Measurements from ENCODE around the gene RIC1.
"Not testable (repeated sequence)": the region's sequence is repeated elsewhere in the genome, so short reads cannot be mapped to it uniquely, and the experiment has no call there.

The RIC1 gene

DNA sequence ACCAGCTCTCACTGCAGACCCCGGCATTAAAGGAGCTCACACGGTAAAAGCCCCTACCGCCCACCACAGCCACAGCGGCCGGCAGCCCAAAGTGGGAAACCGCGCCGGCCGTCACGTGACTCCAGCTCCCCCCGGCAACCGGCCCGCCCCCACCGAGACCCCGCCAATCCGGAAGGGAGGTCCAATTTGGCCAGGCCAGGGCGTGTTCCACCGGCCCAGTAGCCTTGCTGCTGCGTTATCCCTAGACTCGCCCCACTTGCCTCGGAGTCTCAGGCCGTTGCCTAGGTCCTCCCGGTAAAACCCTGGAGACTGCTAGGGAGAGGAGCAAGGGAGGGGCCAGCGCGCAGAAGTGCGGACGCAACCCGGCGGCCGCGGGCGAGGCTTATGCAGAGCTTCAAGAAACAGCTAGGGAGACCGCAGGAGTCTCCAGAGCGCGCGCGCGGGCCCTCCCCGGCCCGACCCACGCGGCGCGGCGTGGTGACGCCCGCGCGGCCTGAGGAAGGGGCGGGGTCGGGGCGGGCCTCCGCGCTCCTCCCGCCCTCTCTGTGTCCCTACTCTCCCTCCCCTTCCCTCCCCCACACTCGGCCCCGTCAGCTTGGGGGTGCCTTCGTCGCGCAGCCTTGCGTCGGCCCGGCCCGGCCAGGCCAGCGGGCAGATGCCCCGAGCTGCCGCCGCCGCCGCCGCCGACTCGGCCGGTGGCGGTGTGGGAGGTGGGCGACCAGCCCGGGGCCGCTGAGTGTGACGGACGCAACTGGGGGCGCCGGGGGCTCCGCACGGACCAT, at the start of gene RIC1:
RIC1 (plus strand) TSS at position 578 of the 782 bp plus-strand sequence; CDS start at position 781, 203 bp downstream.
- Histone ChIP-seq H3K27ac (peak within 1 kb of the TSS; percentile 90), H3K36me3 (ENCODE audit: insufficient read depth) (no peaks in the 10 kb centered on the region), H3K4me3 (IDR thresholded peaks at IDR 0.05; ENCODE audit: insufficient read depth, low read depth, low read length) (peak within 1 kb of the TSS; percentile 53), H3K4me2 (peak within 1 kb of the TSS; percentile 94), H3K9ac (peak within 1 kb of the TSS; percentile 75), H3K27me3 (ENCODE audit: insufficient read depth, low read depth) (no peaks in the 10 kb centered on the region), H3K4me1 (ENCODE audit: low read depth, poor library complexity, severe bottlenecking) (peaks cover 53% of the 10 kb centered on the region), H3K79me2 (ENCODE audit: insufficient read depth, low read depth) (peaks cover 71% of the 10 kb centered on the region), H4K20me1 (ENCODE audit: insufficient read depth) (no peaks in the 10 kb centered on the region; the same call in 1 of the 2 replicates), H2AFZ (ENCODE audit: low read depth) (peak within 1 kb of the TSS; percentile 53)
- TF ChIP-seq, protein P1, sequence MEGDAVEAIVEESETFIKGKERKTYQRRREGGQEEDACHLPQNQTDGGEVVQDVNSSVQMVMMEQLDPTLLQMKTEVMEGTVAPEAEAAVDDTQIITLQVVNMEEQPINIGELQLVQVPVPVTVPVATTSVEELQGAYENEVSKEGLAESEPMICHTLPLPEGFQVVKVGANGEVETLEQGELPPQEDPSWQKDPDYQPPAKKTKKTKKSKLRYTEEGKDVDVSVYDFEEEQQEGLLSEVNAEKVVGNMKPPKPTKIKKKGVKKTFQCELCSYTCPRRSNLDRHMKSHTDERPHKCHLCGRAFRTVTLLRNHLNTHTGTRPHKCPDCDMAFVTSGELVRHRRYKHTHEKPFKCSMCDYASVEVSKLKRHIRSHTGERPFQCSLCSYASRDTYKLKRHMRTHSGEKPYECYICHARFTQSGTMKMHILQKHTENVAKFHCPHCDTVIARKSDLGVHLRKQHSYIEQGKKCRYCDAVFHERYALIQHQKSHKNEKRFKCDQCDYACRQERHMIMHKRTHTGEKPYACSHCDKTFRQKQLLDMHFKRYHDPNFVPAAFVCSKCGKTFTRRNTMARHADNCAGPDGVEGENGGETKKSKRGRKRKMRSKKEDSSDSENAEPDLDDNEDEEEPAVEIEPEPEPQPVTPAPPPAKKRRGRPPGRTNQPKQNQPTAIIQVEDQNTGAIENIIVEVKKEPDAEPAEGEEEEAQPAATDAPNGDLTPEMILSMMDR (conservative IDR thresholded peaks at IDR 0.05; ENCODE audit: low read depth, low read length), result no peak

DNA sequence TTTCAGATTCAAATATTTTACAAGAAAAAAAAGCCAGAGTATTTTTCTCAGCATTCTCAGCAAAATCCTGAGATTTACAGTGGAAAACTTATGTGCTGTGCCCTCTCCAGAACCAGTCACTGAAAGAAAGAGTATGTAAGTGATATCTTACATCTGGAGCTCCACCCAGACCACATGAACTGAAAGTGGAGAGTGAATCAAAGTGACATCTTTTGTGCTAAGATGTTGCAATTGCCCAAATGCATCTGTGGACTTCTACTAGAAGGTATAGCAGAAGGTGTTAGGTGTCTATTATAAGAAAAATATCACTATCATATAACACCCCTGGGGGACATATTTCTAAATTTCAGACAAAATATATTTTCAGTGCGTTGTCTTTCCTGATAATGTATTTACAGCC, 49.0 kb upstream of the RIC1 start:
- Histone ChIP-seq H4K20me1 (ENCODE audit: insufficient read depth) (no peaks in the 10 kb centered on the region), H3K4me2 (peak overlapping the region; percentile 19), H2AFZ (ENCODE audit: low read depth) (no peak overlapping the region), H3K9ac (no peak overlapping the region), H3K36me3 (ENCODE audit: insufficient read depth) (no peaks in the 10 kb centered on the region), H3K4me1 (ENCODE audit: low read depth, poor library complexity, severe bottlenecking) (peaks cover 43% of the 10 kb centered on the region), H3K27ac (peak overlapping the region; percentile 5; the same call in 1 of the 2 replicates), H3K4me3 (IDR thresholded peaks at IDR 0.05; ENCODE audit: insufficient read depth, low read depth, low read length) (no peak overlapping the region), H3K79me2 (ENCODE audit: insufficient read depth, low read depth) (no peaks in the 10 kb centered on the region), H3K27me3 (ENCODE audit: insufficient read depth, low read depth) (no peaks in the 10 kb centered on the region)
- TF ChIP-seq, protein P1 (conservative IDR thresholded peaks at IDR 0.05; ENCODE audit: low read depth, low read length), result no peak

- TF ChIP-seq, protein P1 (conservative IDR thresholded peaks at IDR 0.05; ENCODE audit: low read depth, low read length), result no peak
- Histone ChIP-seq H3K9ac (no peak overlapping the region), H3K4me2 (peak overlapping the region; percentile 19; the same call in 1 of the 2 replicates), H3K27ac (no peak overlapping the region), H2AFZ (ENCODE audit: low read depth) (no peak overlapping the region), H3K79me2 (ENCODE audit: insufficient read depth, low read depth) (no peaks in the 10 kb centered on the region), H3K27me3 (ENCODE audit: insufficient read depth, low read depth) (no peaks in the 10 kb centered on the region), H3K36me3 (ENCODE audit: insufficient read depth) (no peaks in the 10 kb centered on the region), H4K20me1 (ENCODE audit: insufficient read depth) (no peaks in the 10 kb centered on the region), H3K4me3 (IDR thresholded peaks at IDR 0.05; ENCODE audit: insufficient read depth, low read depth, low read length) (no peak overlapping the region), H3K4me1 (ENCODE audit: low read depth, poor library complexity, severe bottlenecking) (peaks cover 50% of the 10 kb centered on the region)
Measured at GRCh38 chr9:5580650-5581049, 48.3 kb upstream of the RIC1 start.

DNA sequence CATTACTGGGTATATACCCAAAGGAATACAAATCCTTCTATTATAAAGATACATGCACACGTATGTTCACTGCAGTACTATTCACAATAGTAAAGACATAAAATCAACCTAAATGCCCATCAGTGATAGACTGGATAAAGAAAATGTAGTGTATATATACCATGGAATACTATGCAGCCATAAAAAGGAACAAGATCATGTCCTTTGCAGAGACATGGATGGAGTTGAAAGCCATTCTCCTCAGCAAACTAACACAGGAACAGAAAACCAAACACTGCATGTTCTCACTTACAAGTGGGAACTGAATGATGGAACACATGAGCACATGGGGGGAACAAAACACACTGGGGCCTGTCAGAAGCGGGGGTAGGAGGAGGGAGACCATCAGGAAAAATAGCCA, 47.2 kb upstream of the RIC1 start:
- H3K4me3 ChIP-seq (IDR thresholded peaks at IDR 0.05; ENCODE audit: insufficient read depth, low read depth, low read length); H3K79me2 ChIP-seq (ENCODE audit: insufficient read depth, low read depth); H3K27me3 ChIP-seq (ENCODE audit: insufficient read depth, low read depth); H3K9ac ChIP-seq; H3K27ac ChIP-seq; H4K20me1 ChIP-seq (ENCODE audit: insufficient read depth); H2AFZ ChIP-seq (ENCODE audit: low read depth); H3K4me2 ChIP-seq; H3K36me3 ChIP-seq (ENCODE audit: insufficient read depth): not testable (repeated sequence)
- H3K4me1 ChIP-seq (ENCODE audit: low read depth, poor library complexity, severe bottlenecking), result peaks cover 60% of the 10 kb centered on the region

DNA sequence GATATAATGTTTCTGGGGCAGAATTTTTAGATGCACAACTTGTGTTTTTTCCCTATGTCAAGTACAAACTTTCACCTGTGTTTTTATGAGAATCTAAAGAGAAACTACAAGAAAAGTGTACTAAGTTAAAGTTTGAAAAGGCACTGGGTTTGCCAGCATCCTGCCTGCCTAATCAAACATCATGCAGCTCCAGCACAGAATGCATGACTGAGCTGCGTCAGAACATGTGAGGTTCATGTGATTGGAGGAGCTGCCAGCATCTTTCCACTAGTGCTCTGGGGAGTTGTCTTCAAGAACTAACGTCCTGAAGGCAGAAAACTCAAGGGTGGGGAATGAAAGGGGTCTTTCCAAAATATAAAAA, 46.1 kb upstream of the RIC1 start:
- H3K4me2 ChIP-seq, result no peak overlapping the region; the same call in 1 of the 2 replicates
- H3K27ac ChIP-seq, result no peak overlapping the region

More for the DNA sequence above, 46.1 kb upstream of the RIC1 start:
- peaks cover 70% of the 10 kb centered on the region for H3K4me1 ChIP-seq (ENCODE audit: low read depth, poor library complexity, severe bottlenecking)
- no peaks in the 10 kb centered on the region for H3K27me3 ChIP-seq (ENCODE audit: insufficient read depth, low read depth)
- no peaks in the 10 kb centered on the region for H3K79me2 ChIP-seq (ENCODE audit: insufficient read depth, low read depth)
- H3K4me3 ChIP-seq (IDR thresholded peaks at IDR 0.05; ENCODE audit: insufficient read depth, low read depth, low read length), result no peak overlapping the region
- no peaks in the 10 kb centered on the region for H3K36me3 ChIP-seq (ENCODE audit: insufficient read depth)
- H3K9ac ChIP-seq, result no peak overlapping the region
- TF ChIP-seq, protein P1 (conservative IDR thresholded peaks at IDR 0.05; ENCODE audit: low read depth, low read length), result no peak
- H4K20me1 ChIP-seq (ENCODE audit: insufficient read depth), result no peaks in the 10 kb centered on the region
- H2AFZ ChIP-seq (ENCODE audit: low read depth), result no peak overlapping the region

All from KMS-11 (cell line).